Measurements from ENCODE around the gene NDUFS2. TPM values are rescaled to one million over a fixed set of nuclear protein-coding genes. Genes with fewer than 3 reads are reported as not detected.

NDUFS2 gene
- total RNA-seq, 1 experiment from 2014 or later: 94.9 TPM

- Histone ChIP-seq H3K4me3 (ENCODE audit: low read depth in 2 of 2, low read length in 2 of 2) (no peak overlapping the region), H3K4me1 (ENCODE audit: control insufficient read depth, insufficient read depth, low read length) (no peaks in the 10 kb centered on the region), H3K36me3 (ENCODE audit: control insufficient read depth, insufficient read depth, low read length) (peaks cover 8% of the 10 kb centered on the region; the same call in 1 of the 2 replicates), H3K9me3 (ENCODE audit: control insufficient read depth, insufficient read depth, low read depth, low read length) (no peaks in the 10 kb centered on the region), H3K27ac (ENCODE audit: low read length) (no peak overlapping the region), H3K27me3 (ENCODE audit: control insufficient read depth, insufficient read depth, low read length) (no peaks in the 10 kb centered on the region)
- intact Hi-C loops (cut with micrococcal nuclease; ENCODE audit: unreplicated experiment): no loop called here
- in situ Hi-C loops (cut with HindIII; ENCODE audit: low pct_unique_long_range_greater_than_20kb, low sequenced_read_pairs): loop anchor here (25.0 kb wide), 1 partner anchor 169 kb away; no protein-coding TSS in a partner anchor
- ChIA-PET CTCF (no interaction called here), POLR2A (no interaction called here)
- BruUV-seq (replicated peaks): no TSS peak
- DNase-seq (ENCODE audit: low read depth, low spot score) (no peak), ATAC-seq (no peak)
- TF ChIP-seq TCF7L2 (IDR thresholded peaks at IDR 0.05; ENCODE audit: low read depth, low read length) (no peak), REST (IDR thresholded peaks at IDR 0.05; ENCODE audit: insufficient read depth in 1 of 2, low read depth in 2 of 2, low read length in 1 of 2) (no peak), POLR2AphosphoS5 (IDR thresholded peaks at IDR 0.05; ENCODE audit: low read depth, low read length) (no peak), SIN3A (IDR thresholded peaks at IDR 0.05; ENCODE audit: borderline replicate concordance, insufficient read depth, low read depth, low read length) (no peak), CTCF (IDR thresholded peaks at IDR 0.05) (no peak)
These were observed 15.7 kb downstream of the NDUFS2 start for GRCh38 chr1:161217831-161218230.

GRCh38 chr1:161218301-161219077, 16.3 kb downstream of the NDUFS2 start:
- ChIA-PET POLR2A (no interaction called here), CTCF (no interaction called here)
- intact Hi-C loops (cut with micrococcal nuclease; ENCODE audit: unreplicated experiment) (no loop called here), in situ Hi-C loops (cut with HindIII; ENCODE audit: low pct_unique_long_range_greater_than_20kb, low sequenced_read_pairs) (loop anchor here (25.0 kb wide), 1 partner anchor 169 kb away; no protein-coding TSS in a partner anchor)
- no peak for DNase-seq (ENCODE audit: low read depth, low spot score)
- no peak for ATAC-seq
- H3K27me3 ChIP-seq (ENCODE audit: control insufficient read depth, insufficient read depth, low read length): no peaks in the 10 kb centered on the region
- H3K9me3 ChIP-seq (ENCODE audit: control insufficient read depth, insufficient read depth, low read depth, low read length): no peaks in the 10 kb centered on the region
- no peak overlapping the region for H3K27ac ChIP-seq (ENCODE audit: low read length)
- peaks cover 4% of the 10 kb centered on the region; the same call in 1 of the 2 replicates for H3K36me3 ChIP-seq (ENCODE audit: control insufficient read depth, insufficient read depth, low read length)
- H3K4me1 ChIP-seq (ENCODE audit: control insufficient read depth, insufficient read depth, low read length): no peaks in the 10 kb centered on the region
- no TSS peak for BruUV-seq (replicated peaks)
- H3K4me3 ChIP-seq (ENCODE audit: low read depth in 2 of 2, low read length in 2 of 2): no peak overlapping the region
- TF ChIP-seq SIN3A (IDR thresholded peaks at IDR 0.05; ENCODE audit: borderline replicate concordance, insufficient read depth, low read depth, low read length): no peak
- no peak for TF ChIP-seq TCF7L2 (IDR thresholded peaks at IDR 0.05; ENCODE audit: low read depth, low read length)
- TF ChIP-seq POLR2AphosphoS5 (IDR thresholded peaks at IDR 0.05; ENCODE audit: low read depth, low read length): no peak
- TF ChIP-seq CTCF (IDR thresholded peaks at IDR 0.05): no peak
- TF ChIP-seq REST (IDR thresholded peaks at IDR 0.05; ENCODE audit: insufficient read depth in 1 of 2, low read depth in 2 of 2, low read length in 1 of 2): no peak
